ENCODE data around the gene RNU1-2. TPM values are rescaled to one million over a fixed set of nuclear protein-coding genes. Genes with fewer than 3 reads are reported as not detected.
"Not testable (repeated sequence)": the region's sequence is repeated elsewhere in the genome, so short reads cannot be mapped to it uniquely, and the experiment has no call there.

RNU1-2 gene
- total RNA-seq, 5 donors from 2014 or later (not counting 1 experiment from before 2014, with no cell fraction given) = 2,148 to 4,743 (median 3,650) TPM

DNA sequence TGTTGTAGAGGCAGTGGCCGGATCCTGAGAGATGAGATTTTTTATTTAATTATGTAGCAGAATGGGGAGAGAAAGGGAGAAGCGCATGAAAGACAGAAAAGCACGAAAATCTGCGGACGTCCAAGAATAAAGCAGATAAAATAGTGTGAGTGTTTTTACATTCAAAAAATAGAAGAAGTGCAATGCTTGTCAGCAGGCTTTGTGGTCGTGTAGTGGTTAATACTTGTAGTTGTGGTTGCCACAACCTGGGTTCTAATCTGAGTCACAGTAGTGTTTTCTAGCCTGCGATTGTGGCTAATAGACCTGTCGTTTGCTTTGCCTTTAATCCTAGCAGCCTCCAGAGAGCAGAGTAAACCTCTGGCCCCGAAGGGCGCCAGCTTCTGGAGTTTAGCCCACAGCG, 32.8 kb upstream of the RNU1-2 start:
- DNase-seq; H3K27me3 Mint-ChIP-seq; H3K9me3 ChIP-seq; H3K36me3 Mint-ChIP-seq; H3K36me3 ChIP-seq (ENCODE audit: control insufficient read depth in 2 of 2, extremely low read depth in 1 of 2, insufficient read depth in 1 of 2, low read length in 1 of 2); POLR2A ChIA-PET; H3K27me3 ChIP-seq (replicated peaks in 1 of 2; ENCODE audit: control insufficient read depth in 2 of 2, extremely low read depth in 1 of 2, insufficient read depth in 2 of 2, low read length in 1 of 2); H3K4me3 ChIP-seq (ENCODE audit: control insufficient read depth in 1 of 2, extremely low read depth in 1 of 2, low read length in 1 of 2); H3K27ac Mint-ChIP-seq; H3K9me3 Mint-ChIP-seq; CTCF ChIA-PET; H3K4me1 ChIP-seq (ENCODE audit: control insufficient read depth in 1 of 2, extremely low read depth in 1 of 2, insufficient read depth in 2 of 2, low read length in 2 of 2); H3K4me1 Mint-ChIP-seq; H3K27ac ChIP-seq (ENCODE audit: low read length); H3K4me3 Mint-ChIP-seq: not testable (repeated sequence)
- 56% methylated on average over 1 of the region's 11 CpGs for WGBS (ENCODE audit: insufficient coverage)
- ATAC-seq (replicated peaks in 1 of 4) = peak in 1 of 4 experiments; percentile 56

DNA sequence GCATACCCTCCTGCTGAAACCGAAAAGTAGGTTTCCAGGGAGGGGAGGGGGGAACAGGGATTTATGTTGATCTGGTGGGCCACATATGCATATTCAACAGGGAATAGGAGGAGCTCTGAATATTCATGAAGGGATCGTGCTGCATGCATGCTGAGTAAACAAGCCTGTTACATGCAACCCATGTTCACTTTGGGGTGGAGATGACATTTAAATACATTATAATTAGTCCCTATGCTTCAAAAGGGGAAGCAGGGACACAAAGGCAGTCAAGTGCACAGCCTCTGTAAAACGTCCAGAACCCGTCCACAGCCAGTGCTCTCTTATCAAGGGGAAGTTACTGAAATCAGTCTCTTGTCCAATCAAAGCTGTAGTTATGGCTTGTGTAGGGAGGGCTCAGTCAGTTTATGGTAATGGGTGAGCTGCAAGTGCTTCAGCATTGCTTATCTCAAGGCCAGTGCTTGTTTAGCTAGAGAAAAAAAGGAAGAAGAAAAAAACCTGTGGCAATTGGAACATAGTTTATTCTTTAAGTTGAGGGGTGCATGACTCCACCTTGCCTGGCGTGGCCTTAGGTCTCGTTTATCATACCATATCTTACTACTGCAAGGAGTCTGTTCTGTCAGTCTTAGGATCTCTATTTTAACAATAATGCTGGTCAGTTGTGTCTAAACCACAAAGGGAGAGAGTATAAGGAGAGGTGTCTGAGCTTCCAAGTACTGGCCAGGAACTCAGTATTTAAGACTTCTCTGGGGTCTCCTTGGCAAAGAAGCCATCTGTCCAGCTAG, 28.7 kb upstream of the RNU1-2 start:
- H3K27me3 Mint-ChIP-seq = peaks cover 0 to 13% of the 10 kb centered on the region in 2 donors
- ATAC-seq (replicated peaks in 1 of 4); H3K4me3 Mint-ChIP-seq; H3K4me3 ChIP-seq (ENCODE audit: control insufficient read depth in 1 of 2, extremely low read depth in 1 of 2, low read length in 1 of 2); POLR2A ChIA-PET; H3K4me1 ChIP-seq (ENCODE audit: control insufficient read depth in 1 of 2, extremely low read depth in 1 of 2, insufficient read depth in 2 of 2, low read length in 2 of 2); H3K4me1 Mint-ChIP-seq; CTCF ChIA-PET; H3K9me3 Mint-ChIP-seq; H3K36me3 Mint-ChIP-seq; H3K27ac ChIP-seq (ENCODE audit: low read length); H3K36me3 ChIP-seq (ENCODE audit: control insufficient read depth in 2 of 2, extremely low read depth in 1 of 2, insufficient read depth in 1 of 2, low read length in 1 of 2); H3K27ac Mint-ChIP-seq; H3K9me3 ChIP-seq; DNase-seq: not testable (repeated sequence)
- no CpG with 5 or more reads among the region's 6 CpGs for WGBS (ENCODE audit: insufficient coverage)
- peaks cover 0 to 16% of the 10 kb centered on the region in 2 experiments for H3K27me3 ChIP-seq (replicated peaks in 1 of 2; ENCODE audit: control insufficient read depth in 2 of 2, extremely low read depth in 1 of 2, insufficient read depth in 2 of 2, low read length in 1 of 2)

DNA sequence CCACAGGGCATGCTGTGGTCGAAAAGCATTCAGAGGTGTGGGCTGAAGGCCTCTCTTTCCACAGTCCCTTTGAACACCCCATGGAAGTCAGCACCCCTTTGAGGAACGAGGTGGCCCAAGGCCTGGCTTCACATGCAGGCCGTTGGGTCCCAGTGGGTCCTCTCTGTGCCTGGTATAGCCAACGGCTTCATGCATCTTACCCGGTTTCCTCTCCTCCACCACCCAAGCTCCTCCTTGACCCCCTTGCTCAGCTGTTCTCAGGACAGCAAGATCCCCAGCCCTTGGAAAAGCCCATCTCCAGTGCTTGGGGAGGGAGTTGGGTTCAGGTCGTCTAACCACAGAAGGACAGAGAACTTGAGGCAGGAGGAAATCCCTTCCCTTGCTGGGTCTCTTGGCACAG, 27.0 kb upstream of the RNU1-2 start:
- H3K27ac Mint-ChIP-seq; DNase-seq; H3K36me3 ChIP-seq (ENCODE audit: control insufficient read depth in 2 of 2, extremely low read depth in 1 of 2, insufficient read depth in 1 of 2, low read length in 1 of 2); H3K9me3 Mint-ChIP-seq; H3K4me3 ChIP-seq (ENCODE audit: control insufficient read depth in 1 of 2, extremely low read depth in 1 of 2, low read length in 1 of 2); H3K27ac ChIP-seq (ENCODE audit: low read length); ATAC-seq (replicated peaks in 1 of 4); H3K9me3 ChIP-seq; H3K36me3 Mint-ChIP-seq; CTCF ChIA-PET; POLR2A ChIA-PET; H3K4me3 Mint-ChIP-seq: not testable (repeated sequence)
- H3K4me1 Mint-ChIP-seq = peaks cover 10 to 12% (median 12%) of the 10 kb centered on the region in 3 donors
- peaks cover 0 to 20% of the 10 kb centered on the region in 2 donors for H3K27me3 Mint-ChIP-seq
- H3K27me3 ChIP-seq (replicated peaks in 1 of 2; ENCODE audit: control insufficient read depth in 2 of 2, extremely low read depth in 1 of 2, insufficient read depth in 2 of 2, low read length in 1 of 2) = peaks cover 0 to 23% of the 10 kb centered on the region in 2 experiments
- H3K4me1 ChIP-seq (ENCODE audit: control insufficient read depth in 1 of 2, extremely low read depth in 1 of 2, insufficient read depth in 2 of 2, low read length in 2 of 2) = peaks cover 0 to 15% of the 10 kb centered on the region in 2 experiments
- no CpG with 5 or more reads among the region's 6 CpGs for WGBS (ENCODE audit: insufficient coverage)

DNA sequence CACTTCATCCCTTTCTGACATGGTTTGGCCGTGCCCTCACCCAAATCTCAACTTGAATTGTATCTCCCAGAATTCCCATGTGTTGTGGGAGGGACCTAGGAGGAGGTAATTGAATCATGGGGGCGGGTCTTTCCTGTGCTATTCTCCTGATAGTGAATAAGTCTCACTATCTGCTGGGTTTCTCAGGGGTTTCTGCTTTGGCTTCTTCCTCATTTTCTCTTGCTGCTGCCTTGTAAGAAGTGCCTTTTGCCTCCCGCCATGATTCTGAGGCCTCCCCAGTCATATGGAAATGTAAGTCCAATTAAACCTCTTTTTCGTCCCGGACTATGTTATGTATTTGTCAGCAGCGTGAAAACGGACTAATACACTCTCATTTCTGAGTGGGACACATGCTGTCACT, 25.8 kb upstream of the RNU1-2 start:
- ATAC-seq (replicated peaks in 1 of 4); POLR2A ChIA-PET; H3K36me3 Mint-ChIP-seq; CTCF ChIA-PET; H3K9me3 Mint-ChIP-seq; H3K4me3 ChIP-seq (ENCODE audit: control insufficient read depth in 1 of 2, extremely low read depth in 1 of 2, low read length in 1 of 2); DNase-seq; H3K9me3 ChIP-seq; H3K27ac Mint-ChIP-seq; H3K27ac ChIP-seq (ENCODE audit: low read length); H3K36me3 ChIP-seq (ENCODE audit: control insufficient read depth in 2 of 2, extremely low read depth in 1 of 2, insufficient read depth in 1 of 2, low read length in 1 of 2); H3K4me3 Mint-ChIP-seq: not testable (repeated sequence)
- Mint-ChIP-seq H3K27me3 (peaks cover 0 to 21% of the 10 kb centered on the region in 2 donors), H3K4me1 (peaks cover 11 to 13% (median 12%) of the 10 kb centered on the region in 3 donors)
- Histone ChIP-seq H3K27me3 (replicated peaks in 1 of 2; ENCODE audit: control insufficient read depth in 2 of 2, extremely low read depth in 1 of 2, insufficient read depth in 2 of 2, low read length in 1 of 2) (peaks cover 0 to 23% of the 10 kb centered on the region in 2 experiments), H3K4me1 (ENCODE audit: control insufficient read depth in 1 of 2, extremely low read depth in 1 of 2, insufficient read depth in 2 of 2, low read length in 2 of 2) (peaks cover 0 to 15% of the 10 kb centered on the region in 2 experiments)
- no CpG with 5 or more reads among the region's 7 CpGs for WGBS (ENCODE audit: insufficient coverage)

DNA sequence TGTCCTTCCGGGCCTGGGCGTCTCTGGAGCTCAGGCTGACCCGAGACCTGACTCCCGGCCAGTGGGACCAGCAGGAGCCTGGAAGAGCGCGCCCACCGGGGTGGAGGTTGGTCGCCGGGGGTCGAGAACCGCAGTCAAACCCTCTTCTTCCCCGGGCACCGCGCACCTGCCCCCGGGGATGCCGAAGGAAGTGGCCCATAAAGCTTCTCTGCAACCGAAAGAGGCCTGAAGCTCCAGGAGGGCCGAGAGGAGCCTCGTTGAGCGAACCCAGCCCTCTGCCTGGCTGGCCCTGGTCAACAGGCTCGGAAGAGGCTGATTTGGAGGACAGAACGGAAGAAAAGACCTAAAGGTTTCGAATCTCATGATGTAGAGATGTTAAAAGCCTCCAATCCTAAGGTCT, 24.6 kb upstream of the RNU1-2 start:
- H3K4me3 ChIP-seq (ENCODE audit: control insufficient read depth in 1 of 2, extremely low read depth in 1 of 2, low read length in 1 of 2); ATAC-seq (replicated peaks in 1 of 4); CTCF ChIA-PET; DNase-seq; H3K36me3 Mint-ChIP-seq; POLR2A ChIA-PET; H3K27ac Mint-ChIP-seq; H3K9me3 Mint-ChIP-seq; H3K27ac ChIP-seq (ENCODE audit: low read length); H3K9me3 ChIP-seq; H3K36me3 ChIP-seq (ENCODE audit: control insufficient read depth in 2 of 2, extremely low read depth in 1 of 2, insufficient read depth in 1 of 2, low read length in 1 of 2): not testable (repeated sequence)
- Mint-ChIP-seq H3K4me3 (peak overlapping the region in 2 of 3 donors; percentile 53 to 54), H3K4me1 (peaks cover 11 to 13% (median 12%) of the 10 kb centered on the region in 3 donors), H3K27me3 (peaks cover 9 to 32% of the 10 kb centered on the region in 2 donors)
- WGBS (ENCODE audit: insufficient coverage) = 92% methylated on average over 8 of the region's 23 CpGs
- Histone ChIP-seq H3K4me1 (ENCODE audit: control insufficient read depth in 1 of 2, extremely low read depth in 1 of 2, insufficient read depth in 2 of 2, low read length in 2 of 2) (peaks cover 0 to 15% of the 10 kb centered on the region in 2 experiments), H3K27me3 (replicated peaks in 1 of 2; ENCODE audit: control insufficient read depth in 2 of 2, extremely low read depth in 1 of 2, insufficient read depth in 2 of 2, low read length in 1 of 2) (peaks cover 0 to 29% of the 10 kb centered on the region in 2 experiments)

DNA sequence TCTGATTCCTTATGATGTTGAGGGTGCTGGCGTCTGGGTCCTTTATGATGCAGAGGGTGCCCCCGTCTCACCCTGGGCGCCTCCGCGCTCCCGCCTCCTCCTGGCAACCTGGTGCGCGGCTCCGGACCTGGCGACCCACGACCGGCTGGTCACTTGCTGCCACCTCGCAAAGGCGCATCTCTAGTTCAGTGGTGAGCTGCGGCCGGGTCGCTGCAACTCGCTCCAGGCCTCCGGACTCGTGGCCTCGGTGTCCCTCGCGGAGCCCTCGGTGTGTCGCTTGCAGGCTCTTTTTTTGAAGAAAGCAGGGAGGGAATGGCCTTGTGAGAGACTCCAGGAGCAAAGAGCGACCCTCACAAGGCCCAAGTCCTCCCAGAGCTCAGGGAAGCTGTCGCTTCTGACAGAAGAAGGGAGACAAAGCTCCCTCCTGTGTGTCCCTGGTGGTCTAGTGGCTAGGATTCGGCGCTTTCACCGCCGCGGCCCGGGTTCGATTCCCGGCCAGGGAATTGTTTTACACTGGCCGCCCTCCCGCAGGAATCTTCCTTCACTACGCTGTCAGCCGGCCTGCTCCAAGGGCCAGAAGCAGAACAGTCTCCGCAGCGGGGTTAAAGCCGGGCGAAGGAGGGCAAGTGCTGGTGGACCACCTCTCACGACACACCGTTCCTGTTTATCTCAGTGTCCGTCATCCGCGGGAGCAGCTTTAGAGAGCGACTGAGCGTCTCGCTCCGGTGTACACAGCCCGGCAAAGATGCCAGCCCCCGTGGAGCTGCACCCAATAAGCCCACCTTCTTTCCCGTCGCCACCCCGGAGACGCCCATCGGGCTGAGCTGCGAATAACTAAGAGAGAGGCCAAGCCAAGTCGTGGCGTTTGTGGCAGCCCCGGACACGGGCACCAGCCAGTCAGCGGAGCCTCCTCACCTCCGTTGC, 23.4 kb upstream of the RNU1-2 start:
- peaks cover 11 to 13% (median 12%) of the 10 kb centered on the region in 3 donors for H3K4me1 Mint-ChIP-seq

More for the DNA sequence above, 23.4 kb upstream of the RNU1-2 start:
- H3K4me3 ChIP-seq (ENCODE audit: control insufficient read depth in 1 of 2, extremely low read depth in 1 of 2, low read length in 1 of 2) = peak overlapping the region; percentile 4 to 62
- ATAC-seq (replicated peaks in 1 of 4) (peak; percentile 63 to 76 (median 69)), DNase-seq (peak in 7 of 35 experiments; percentile 10 to 44 (median 20))
- Mint-ChIP-seq H3K4me3 (peak overlapping the region; percentile 74 to 85 (median 75)), H3K27me3 (peaks cover 12 to 40% of the 10 kb centered on the region in 2 donors), H3K27ac (peak overlapping the region in 1 of 2 donors; percentile 65)
- H3K36me3 ChIP-seq (ENCODE audit: control insufficient read depth in 2 of 2, extremely low read depth in 1 of 2, insufficient read depth in 1 of 2, low read length in 1 of 2); H3K27ac ChIP-seq (ENCODE audit: low read length); H3K36me3 Mint-ChIP-seq; H3K9me3 ChIP-seq; CTCF ChIA-PET; H3K9me3 Mint-ChIP-seq; POLR2A ChIA-PET: not testable (repeated sequence)
- H3K4me1 ChIP-seq (ENCODE audit: control insufficient read depth in 1 of 2, extremely low read depth in 1 of 2, insufficient read depth in 2 of 2, low read length in 2 of 2) = peaks cover 0 to 15% of the 10 kb centered on the region in 2 experiments
- 61% methylated on average over 22 of the region's 66 CpGs for WGBS (ENCODE audit: insufficient coverage)
- peaks cover 0 to 32% of the 10 kb centered on the region in 2 experiments for H3K27me3 ChIP-seq (replicated peaks in 1 of 2; ENCODE audit: control insufficient read depth in 2 of 2, extremely low read depth in 1 of 2, insufficient read depth in 2 of 2, low read length in 1 of 2)

All from T-cell (primary cell).